GM08714 (cell line): Measurements from ENCODE around the gene GSK3A.

Experiments
- H3K4me3 ChIP-seq: fragments of 200-500 bp; sonication (Bioruptor generic); 2 replicates; pipeline ENCODE4 v1.5.1; 2014; ENCODE audit warnings: mild to moderate bottlenecking, low read length, inconsistent platforms
- ZNF274 ChIP-seq: IDR thresholded peaks from 2 replicates; pipeline ENCODE4 v1.6.1; 2012; ENCODE audit warnings: mild to moderate bottlenecking, low read depth, low read length

The GSK3A gene

GRCh38 chr19:42284591-42285341 is 42.4 kb upstream of the GSK3A start:
- H3K4me3 ChIP-seq: peak overlapping the region; percentile 76
- TF ChIP-seq ZNF274: no peak

DNA sequence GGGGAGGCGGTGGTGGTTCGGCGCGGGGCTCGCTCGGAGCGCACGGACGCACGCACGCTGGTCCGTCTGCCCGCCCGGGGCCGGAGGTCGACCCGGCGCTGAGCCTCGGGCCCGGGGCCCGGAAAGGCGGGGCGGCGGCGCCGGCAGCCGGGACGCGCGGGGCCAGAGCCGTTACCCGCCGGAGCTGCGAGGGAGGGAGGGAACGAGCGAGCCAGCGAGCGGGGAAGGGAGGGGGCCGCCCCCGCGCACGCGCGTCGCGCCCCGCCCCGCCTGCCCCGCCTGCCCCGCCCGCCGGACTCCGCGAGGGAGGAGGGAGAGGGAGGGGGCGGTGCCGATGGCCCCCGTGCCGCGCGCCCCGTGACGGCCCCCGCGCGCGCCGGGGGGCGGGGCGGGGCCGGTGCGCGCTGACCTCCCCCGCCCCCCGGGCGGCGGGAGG is 41.7 kb upstream of the GSK3A start:
- TF ChIP-seq ZNF274: no peak
- H3K4me3 ChIP-seq: peak overlapping the region; percentile 38; the same call in 1 of the 2 replicates

GRCh38 chr19:42283188-42284065 is 41.0 kb upstream of the GSK3A start:
- no peak for TF ChIP-seq ZNF274
- peak overlapping the region; percentile 55; the same call in 1 of the 2 replicates for H3K4me3 ChIP-seq

DNA sequence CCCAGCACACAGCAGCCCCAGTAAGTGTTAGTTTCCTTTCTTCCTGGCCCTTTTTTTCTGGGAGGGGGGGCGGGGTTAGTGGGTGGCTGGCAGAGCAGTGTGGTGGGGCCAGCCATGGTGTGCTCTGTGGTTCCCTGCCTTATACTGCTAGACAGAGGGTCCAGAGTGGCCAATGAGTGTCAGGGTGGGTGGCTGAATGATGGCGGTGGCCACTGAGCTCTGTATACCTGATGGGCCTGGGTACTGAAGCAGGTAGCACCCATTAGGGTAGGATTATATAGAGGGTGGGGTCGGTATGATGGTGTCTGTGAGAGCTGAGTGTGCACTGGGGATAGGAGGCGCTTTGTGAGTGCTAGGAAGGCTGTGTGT is 40.4 kb upstream of the GSK3A start:
- peak overlapping the region; percentile 55; the same call in 1 of the 2 replicates for H3K4me3 ChIP-seq
- TF ChIP-seq ZNF274: no peak

DNA sequence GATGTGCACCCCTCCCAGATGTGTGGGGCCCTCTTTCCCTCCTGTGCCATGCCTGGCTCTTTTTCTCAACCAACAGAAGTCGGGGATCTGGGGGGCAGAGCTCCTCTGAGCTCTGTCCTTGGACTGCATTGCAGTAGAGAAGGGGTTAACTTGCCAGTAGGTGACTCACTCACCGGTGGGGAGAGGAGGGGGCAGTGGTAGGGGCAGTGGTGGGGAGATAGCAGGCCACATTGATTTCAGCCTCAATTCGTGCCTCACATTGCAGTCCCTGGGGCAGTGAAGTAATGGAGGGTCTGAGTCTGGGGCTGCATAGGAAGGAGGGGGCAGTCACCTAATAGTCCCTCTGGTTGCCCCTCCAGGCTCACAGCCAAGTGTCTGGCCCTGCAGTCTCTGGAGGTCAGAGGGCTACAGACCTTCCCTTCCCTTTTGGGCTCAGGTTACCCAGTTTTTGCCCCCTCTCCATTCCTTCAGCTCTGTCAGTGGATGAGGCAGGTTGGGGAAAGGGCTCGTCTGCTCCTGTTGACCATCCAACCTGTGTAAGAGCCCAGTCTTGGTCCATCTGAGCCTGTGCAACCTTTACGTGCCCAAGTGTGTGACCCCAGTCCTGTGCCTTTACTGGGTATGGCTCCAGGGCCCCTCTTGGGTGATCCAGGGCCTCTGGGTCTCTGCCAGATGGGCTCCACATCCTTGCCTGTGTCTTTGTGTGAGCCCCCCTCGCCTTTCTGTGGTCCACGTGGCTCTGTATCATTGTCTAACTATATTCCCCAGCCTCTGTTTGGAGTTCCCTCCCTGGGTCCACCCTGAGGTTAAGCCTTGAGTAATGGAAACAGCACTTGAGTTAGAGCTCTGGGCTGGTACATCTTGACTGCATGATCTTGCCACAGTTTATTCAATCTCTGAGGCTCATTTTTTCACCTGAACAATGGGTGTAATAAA is 39.7 kb upstream of the GSK3A start:
- TF ChIP-seq ZNF274: no peak
- no peak overlapping the region for H3K4me3 ChIP-seq

- peak overlapping the region; percentile 3; the same call in 1 of the 2 replicates for H3K4me3 ChIP-seq
- no peak for TF ChIP-seq ZNF274
Measured at GRCh38 chr19:42281146-42281826, 38.9 kb upstream of the GSK3A start.

GRCh38 chr19:42280815-42281145 is 38.4 kb upstream of the GSK3A start:
- peak overlapping the region; percentile 74 for H3K4me3 ChIP-seq

GRCh38 chr19:42279902-42280814 is 37.8 kb upstream of the GSK3A start:
- no peak for TF ChIP-seq ZNF274
- peak overlapping the region; percentile 74 for H3K4me3 ChIP-seq

More at GRCh38 chr19:42280815-42281145, 38.4 kb upstream of the GSK3A start:
- TF ChIP-seq ZNF274: no peak

DNA sequence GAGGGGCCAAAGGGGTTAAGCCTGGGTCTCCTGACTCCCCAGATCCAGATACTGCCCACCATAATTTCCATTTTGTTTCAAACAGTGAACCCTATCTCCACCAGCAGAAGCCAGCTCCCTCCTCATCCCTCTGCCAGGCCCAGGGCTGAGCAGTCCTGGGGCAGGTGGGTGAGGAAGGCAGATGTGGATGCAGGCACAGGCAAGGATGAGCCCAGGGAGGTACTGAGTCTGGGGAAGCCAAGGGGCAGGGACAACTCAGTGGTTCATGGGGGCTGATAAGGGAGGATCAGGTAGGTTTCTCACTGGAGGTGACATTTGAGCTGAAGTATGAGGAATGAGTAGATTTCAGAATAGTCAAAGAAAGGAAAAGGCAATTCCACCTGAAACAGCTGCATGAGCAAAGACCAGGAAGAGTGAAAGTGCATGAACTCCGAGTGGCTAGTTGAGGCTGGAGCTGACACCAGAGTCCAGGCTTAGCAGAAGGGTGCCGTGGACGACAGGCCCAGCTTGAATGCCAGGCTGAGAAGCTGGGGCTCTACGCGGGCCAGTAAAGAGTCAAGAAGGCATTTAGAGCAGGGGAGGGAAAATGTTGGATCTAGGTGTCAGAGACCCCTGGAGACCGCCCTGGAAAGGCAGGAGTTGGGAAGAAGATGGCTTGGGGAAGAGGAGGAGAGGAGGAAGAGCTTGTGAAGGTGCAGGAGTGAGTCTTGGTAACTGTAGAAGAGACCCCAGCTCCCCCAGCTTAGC is 36.9 kb upstream of the GSK3A start:
- H3K4me3 ChIP-seq: peak overlapping the region; percentile 74; the same call in 1 of the 2 replicates

GRCh38 chr19:42278452-42279154 is 36.2 kb upstream of the GSK3A start:
- no peak for TF ChIP-seq ZNF274
- no peak overlapping the region for H3K4me3 ChIP-seq

More for the DNA sequence above, 36.9 kb upstream of the GSK3A start:
- no peak for TF ChIP-seq ZNF274

DNA sequence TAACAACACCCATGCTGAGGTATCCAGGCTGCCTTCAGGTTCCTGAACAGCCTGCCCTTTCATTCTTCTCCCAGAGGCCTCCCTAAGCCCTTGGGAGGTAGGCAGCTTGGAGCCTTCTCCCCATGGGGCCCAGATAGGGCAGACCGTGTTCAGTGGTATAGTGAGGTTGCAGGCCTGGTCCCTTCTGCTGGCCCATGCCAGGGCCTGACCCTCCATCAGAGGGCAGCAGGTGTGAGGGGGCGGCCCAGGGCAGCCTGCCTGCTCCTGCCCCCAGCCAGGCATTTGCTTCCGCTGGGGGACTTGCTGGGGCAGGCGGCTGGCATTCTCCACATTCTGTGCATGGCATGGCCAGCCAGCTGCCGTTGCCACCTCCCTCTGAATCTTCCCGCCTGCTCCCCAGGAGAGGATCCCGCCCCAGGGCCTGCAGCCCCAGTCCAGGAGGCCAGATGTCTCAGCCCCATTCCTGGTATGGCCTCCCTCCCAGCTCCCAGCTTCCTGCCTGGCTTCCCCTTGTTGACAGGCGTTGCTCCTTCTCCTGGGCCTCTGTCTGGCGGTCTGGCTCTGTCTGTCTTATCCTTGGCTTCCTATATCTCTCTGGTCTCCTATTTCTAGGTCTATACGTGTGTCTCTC is 35.5 kb upstream of the GSK3A start:
- no peak for TF ChIP-seq ZNF274
- no peak overlapping the region for H3K4me3 ChIP-seq
